ENCODE results near the gene CBX1. TPM values are rescaled to one million over a fixed set of nuclear protein-coding genes. Genes with fewer than 3 reads are reported as not detected.

The CBX1 gene
- total and polyA plus RNA-seq, 10 of the 15 experiments (the other 5 are each of a cell fraction or from before 2014, with no cell fraction given): 11.8 to 99.2 (median 43.5) TPM

- ATAC-seq (peak; percentile 44), DNase-seq (ENCODE audit: low read depth, low spot score) (no peak), FAIRE-seq (no peak)
- ChIA-PET POLR2A (interaction anchor here (1.0 to 3.7 kb wide), 3 partner anchors 24 to 89 kb away, joined by 3 to 29 read pairs (median 5); partner anchors contain the start of gene NFE2L1), CTCF (interaction anchor here (0.7 to 7.9 kb wide), 30 partner anchors 10 to 597 kb away, joined by 3 to 176 read pairs (median 9); partner anchors contain the start of genes CDK5RAP3, COPZ2, HOXB5 and NFE2L1), SMC1A (ENCODE audit: uncharacterized antibody, unreplicated experiment) (interaction anchor here (0.6 to 7.4 kb wide), 12 partner anchors 13 to 588 kb away, joined by 3 to 100 read pairs (median 4); partner anchors contain the start of gene NFE2L1), RAD21 (ENCODE audit: unreplicated experiment) (interaction anchor here (0.5 to 5.1 kb wide), 19 partner anchors 12 to 1371 kb away, joined by 3 to 117 read pairs (median 7); partner anchors contain the start of genes CDK5RAP3, COPZ2, HOXB5 and HOXB9)
- Histone ChIP-seq H3K79me2 (ENCODE audit: control insufficient read depth, insufficient read depth, low read length) (no peaks in the 10 kb centered on the region), H3K4me1 (ENCODE audit: control insufficient read depth, insufficient read depth, low read length) (peaks cover 27% of the 10 kb centered on the region), H3K4me2 (ENCODE audit: control insufficient read depth, insufficient read depth) (peak overlapping the region; percentile 100), H3K27ac (ENCODE audit: control insufficient read depth, insufficient read depth) (no peak overlapping the region), H3K4me3 (peak overlapping the region; percentile 80), H2AFZ (ENCODE audit: control insufficient read depth, low read depth, low read length) (peak overlapping the region; percentile 25), H3K27me3 (replicated peaks in 1 of 2; ENCODE audit: control insufficient read depth in 2 of 2, insufficient read depth in 2 of 2, low read length in 1 of 2) (no peaks in the 10 kb centered on the region; a peak in 2 of 4 replicates), H4K20me1 (ENCODE audit: control insufficient read depth, insufficient read depth) (peaks cover 5% of the 10 kb centered on the region; the same call in 1 of the 2 replicates), H3K9me3 (replicated peaks; ENCODE audit: control insufficient read depth, insufficient read depth, low read length) (no peaks in the 10 kb centered on the region), H3K36me3 (ENCODE audit: control insufficient read depth in 2 of 2, insufficient read depth in 2 of 2, low read length in 1 of 2) (no peaks in the 10 kb centered on the region), H3K9ac (ENCODE audit: control insufficient read depth, insufficient read depth, low read length) (peak overlapping the region; percentile 5; the same call in 1 of the 2 replicates)
- 1% methylated on average over 52 of the region's 54 CpGs for WGBS (ENCODE audit: insufficient coverage, insufficient replicate concordance, low lambda C conversion rate, missing lambda C conversion rate)
- no TSS peak for BruUV-seq (replicated peaks)
- in situ Hi-C loops (cut with MboI): loop anchor here (5.0 kb wide), 2 partner anchors 43 to 113 kb away; no protein-coding TSS in a partner anchor
- intact Hi-C loops (cut with micrococcal nuclease; ENCODE audit: unreplicated experiment): loop anchor here (1.0 to 5.0 kb wide), 2 partner anchors 107 to 313 kb away; no protein-coding TSS in a partner anchor
- 0 out of 2 replicates have a peak, but pooled peaks have one; percentile 50 for TF ChIP-seq NBN (IDR thresholded peaks at IDR 0.05)
- no peak for TF ChIP-seq BACH1 (IDR thresholded peaks at IDR 0.05; ENCODE audit: borderline replicate concordance)
- no peak for TF ChIP-seq PRDM15 (CRISPR knock-in tag; IDR thresholded peaks at IDR 0.05)
- TF ChIP-seq ATF2 (IDR thresholded peaks at IDR 0.05; ENCODE audit: low read length): no peak
- 0 out of 2 replicates have a peak, but pooled peaks have one; percentile 81 for TF ChIP-seq ZNF207 (IDR thresholded peaks at IDR 0.05; ENCODE audit: borderline replicate concordance)
- TF ChIP-seq LARP7 (IDR thresholded peaks at IDR 0.05): no peak
- TF ChIP-seq CEBPB (IDR thresholded peaks at IDR 0.05; ENCODE audit: borderline replicate concordance in 1 of 2, low read depth in 2 of 2, low read length in 2 of 2): no peak
- TF ChIP-seq RBBP5 (conservative IDR thresholded peaks at IDR 0.05): no peak
- TF ChIP-seq EZH2 (IDR thresholded peaks at IDR 0.05; ENCODE audit: borderline replicate concordance, control insufficient read depth, low read depth, low read length): no peak
- no peak for TF ChIP-seq CEBPZ (IDR thresholded peaks at IDR 0.05; ENCODE audit: low read depth, low read length)
These were observed 76.9 kb downstream of the CBX1 start for GRCh38 chr17:48024149-48025039.
